Measurements from ENCODE around the gene BDH1. TPM values are rescaled to one million over a fixed set of nuclear protein-coding genes. Genes with fewer than 3 reads are reported as not detected.

The BDH1 gene
- total RNA-seq, 1 donor from 2014 or later = 14.1 TPM

DNA sequence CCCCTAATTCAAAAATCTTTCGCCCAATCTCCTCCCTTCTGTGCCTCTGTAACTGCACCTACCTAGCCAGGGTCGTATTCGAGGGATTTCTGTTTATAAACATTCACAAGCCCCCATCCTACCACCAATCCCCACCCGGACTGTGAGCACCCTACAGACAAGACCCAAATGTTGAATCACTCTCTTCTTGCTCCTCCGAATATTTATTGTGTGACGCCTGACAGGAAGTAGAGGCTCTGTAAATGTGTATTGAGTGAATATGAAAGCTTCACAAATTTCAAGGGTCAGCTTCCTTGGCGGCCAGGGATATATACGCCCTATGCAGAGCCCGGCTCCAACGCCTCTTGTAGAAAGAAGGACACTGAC lies 1.6 kb downstream of the BDH1 start:
- H3K27me3 ChIP-seq (ENCODE audit: control insufficient read depth, insufficient read depth, low read length) = no peaks in the 10 kb centered on the region
- no peaks in the 10 kb centered on the region for H3K36me3 ChIP-seq (ENCODE audit: control insufficient read depth, insufficient read depth, low read length)
- no peak for TF ChIP-seq CTCF (IDR thresholded peaks at IDR 0.05; ENCODE audit: insufficient read depth, low read length, poor library complexity, severe bottlenecking)
- peak overlapping the region; percentile 76 for H3K4me3 ChIP-seq (ENCODE audit: low read depth, low read length)
- no peak for DNase-seq (ENCODE audit: low read depth)

DNA sequence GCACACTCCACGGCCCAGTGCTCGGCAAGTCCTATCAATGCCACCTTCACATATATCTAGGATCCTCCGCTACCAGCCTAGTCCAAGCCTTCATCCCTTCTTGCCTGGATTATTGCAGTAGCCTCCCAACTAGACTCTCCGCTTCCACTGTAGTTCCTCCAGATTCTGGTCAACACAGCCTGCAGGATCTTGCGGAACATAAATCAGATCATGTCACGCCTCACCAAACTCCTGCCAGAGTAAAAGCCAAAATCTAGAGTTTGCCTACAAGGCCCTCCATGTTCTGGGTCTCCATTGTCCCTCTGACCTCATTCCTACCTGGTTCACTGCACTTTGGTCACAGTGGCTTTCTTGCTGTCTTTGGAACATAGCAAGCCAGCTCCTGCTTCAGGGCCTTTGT lies 3.6 kb downstream of the BDH1 start:
- TF ChIP-seq CTCF (IDR thresholded peaks at IDR 0.05; ENCODE audit: insufficient read depth, low read length, poor library complexity, severe bottlenecking) = no peak
- H3K36me3 ChIP-seq (ENCODE audit: control insufficient read depth, insufficient read depth, low read length) = no peaks in the 10 kb centered on the region
- no peak overlapping the region for H3K4me3 ChIP-seq (ENCODE audit: low read depth, low read length)
- no peak for DNase-seq (ENCODE audit: low read depth)
- no peaks in the 10 kb centered on the region for H3K27me3 ChIP-seq (ENCODE audit: control insufficient read depth, insufficient read depth, low read length)

GRCh38 chr3:197550489-197550888 lies 5.3 kb downstream of the BDH1 start:
- no peaks in the 10 kb centered on the region for H3K27me3 ChIP-seq (ENCODE audit: control insufficient read depth, insufficient read depth, low read length)
- no peak for TF ChIP-seq CTCF (IDR thresholded peaks at IDR 0.05; ENCODE audit: insufficient read depth, low read length, poor library complexity, severe bottlenecking)
- no peaks in the 10 kb centered on the region for H3K36me3 ChIP-seq (ENCODE audit: control insufficient read depth, insufficient read depth, low read length)
- no peak for DNase-seq (ENCODE audit: low read depth)
- no peak overlapping the region for H3K4me3 ChIP-seq (ENCODE audit: low read depth, low read length)

DNA sequence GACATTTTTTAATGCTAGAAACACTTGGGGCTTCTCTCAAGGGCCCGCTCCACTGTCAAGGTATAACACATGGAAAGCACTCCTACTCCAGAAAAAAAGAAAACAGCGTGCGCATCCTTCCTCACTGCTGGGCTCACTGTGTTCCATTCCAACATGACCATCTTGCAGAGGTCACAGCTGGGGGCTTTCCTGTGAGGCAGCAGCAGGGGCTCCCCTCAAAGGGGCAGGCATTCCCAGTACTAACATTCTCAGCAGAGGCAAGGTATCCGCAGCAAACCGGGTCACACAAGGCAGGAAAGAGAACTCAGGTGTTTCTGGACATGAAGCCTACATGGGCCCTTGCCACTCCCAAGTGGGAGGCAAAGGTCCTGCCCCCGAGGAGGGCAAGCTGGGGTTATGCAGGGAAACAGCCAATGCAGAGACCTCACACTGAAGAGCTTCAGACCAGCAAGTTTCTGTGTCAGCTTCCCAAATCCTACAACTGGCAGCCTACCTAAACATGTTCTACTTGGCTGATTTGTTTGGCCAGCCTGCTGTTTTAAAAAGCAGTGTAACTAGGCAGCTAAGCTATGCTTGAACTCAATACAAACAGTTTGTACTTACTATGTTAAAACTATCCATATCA lies 6.4 kb downstream of the BDH1 start:
- TF ChIP-seq CTCF (IDR thresholded peaks at IDR 0.05; ENCODE audit: insufficient read depth, low read length, poor library complexity, severe bottlenecking) = no peak
- H3K27me3 ChIP-seq (ENCODE audit: control insufficient read depth, insufficient read depth, low read length) = no peaks in the 10 kb centered on the region
- DNase-seq (ENCODE audit: low read depth) = no peak

DNA sequence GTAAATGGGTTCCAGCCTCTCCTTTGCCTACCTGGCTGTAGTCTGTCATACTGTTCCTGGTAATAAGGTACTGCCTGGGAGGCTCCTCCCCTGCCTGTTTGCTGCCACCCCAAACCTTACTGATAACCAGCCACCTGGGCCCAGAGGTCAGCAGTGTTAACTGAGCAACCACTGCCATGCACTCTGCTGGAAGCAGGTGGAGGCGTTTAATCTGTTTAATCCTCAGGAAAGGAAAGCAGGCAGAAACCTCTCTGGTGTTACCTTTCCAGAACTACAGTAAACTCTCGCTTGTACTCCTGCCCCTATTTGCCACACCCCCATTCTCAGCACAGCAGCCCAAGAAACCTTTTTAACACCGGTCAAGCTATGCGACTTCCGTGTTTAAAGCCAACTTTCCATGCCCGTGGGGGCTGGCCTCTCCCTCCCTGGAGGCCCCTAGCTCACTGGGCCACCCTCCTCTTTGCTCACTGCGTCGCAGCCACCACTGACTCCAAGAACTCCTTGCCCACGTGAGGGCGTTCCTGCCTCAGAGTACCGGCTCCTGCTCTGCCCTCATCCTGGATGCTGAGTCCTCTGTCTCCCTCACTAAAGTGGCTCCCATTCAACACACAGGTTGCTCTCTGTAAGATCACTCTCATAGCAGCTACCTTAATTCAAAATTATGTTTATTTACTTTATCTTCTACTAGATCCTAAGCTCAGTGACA lies 8.3 kb downstream of the BDH1 start:
- TF ChIP-seq CTCF (IDR thresholded peaks at IDR 0.05; ENCODE audit: insufficient read depth, low read length, poor library complexity, severe bottlenecking) = no peak
- Histone ChIP-seq H3K36me3 (ENCODE audit: control insufficient read depth, insufficient read depth, low read length) (no peaks in the 10 kb centered on the region), H3K4me3 (ENCODE audit: low read depth, low read length) (no peak overlapping the region), H3K27me3 (ENCODE audit: control insufficient read depth, insufficient read depth, low read length) (no peaks in the 10 kb centered on the region)
- no peak for DNase-seq (ENCODE audit: low read depth)

More for the DNA sequence above, 6.4 kb downstream of the BDH1 start:
- H3K36me3 ChIP-seq (ENCODE audit: control insufficient read depth, insufficient read depth, low read length) = no peaks in the 10 kb centered on the region
- no peak overlapping the region for H3K4me3 ChIP-seq (ENCODE audit: low read depth, low read length)

Measured in kidney epithelial cell (primary cell).